GM12801 (cell line): ENCODE results near the gene CHKB.

ENCODE experiments used
- TF ChIP-seq, protein P1 (sequence below): IDR thresholded peaks from one replicate; pipeline ENCODE4 v1.5.1; 2011; ENCODE audit warnings: control low read depth; ENCODE audit not compliant: insufficient read length; ENCODE audit errors: extremely low read depth

Gene CHKB

DNA sequence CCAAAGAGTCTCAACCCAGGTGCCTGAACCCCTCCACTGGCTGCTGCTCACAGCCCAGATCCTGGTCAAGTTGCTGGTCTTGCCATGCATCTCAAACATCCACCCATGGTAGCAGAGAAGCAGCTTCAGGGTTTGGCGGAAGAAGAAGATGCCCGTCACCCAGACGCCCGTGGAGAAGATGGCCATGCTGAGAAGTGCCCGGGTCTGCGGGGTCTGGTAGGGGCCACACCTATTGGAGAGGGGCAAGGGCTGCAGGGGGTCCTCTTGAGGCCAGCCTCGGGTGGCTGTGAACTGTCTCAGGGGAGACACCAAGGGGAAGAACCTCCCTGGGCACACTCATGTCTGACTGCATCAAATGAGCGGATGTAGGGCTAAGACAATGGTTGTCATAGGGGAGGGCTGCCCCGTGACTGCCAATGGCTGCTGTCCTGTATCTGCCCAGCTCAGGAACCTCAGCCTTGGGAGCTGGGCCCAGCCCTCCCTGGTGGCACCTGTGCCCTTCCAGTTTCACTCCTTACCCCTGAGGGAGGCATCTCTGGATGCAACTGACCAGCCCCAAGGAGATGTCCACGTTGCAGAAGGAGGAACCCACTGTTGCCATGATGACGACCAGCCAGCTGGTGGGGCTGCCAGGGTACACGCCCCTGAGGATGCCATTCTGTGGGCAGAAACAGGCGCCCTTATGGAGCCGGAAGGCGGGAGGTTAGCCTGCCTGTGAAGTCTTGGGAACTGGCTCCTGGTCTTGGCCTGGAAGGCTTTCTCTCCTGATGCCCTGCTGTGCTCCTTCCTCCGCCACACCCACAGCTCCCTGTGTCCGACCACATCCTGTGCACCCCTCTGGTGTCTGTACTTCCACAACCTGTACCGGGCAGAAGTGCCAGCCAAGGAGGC, 5.6 kb downstream of the CHKB start:
- TF ChIP-seq, protein P1, sequence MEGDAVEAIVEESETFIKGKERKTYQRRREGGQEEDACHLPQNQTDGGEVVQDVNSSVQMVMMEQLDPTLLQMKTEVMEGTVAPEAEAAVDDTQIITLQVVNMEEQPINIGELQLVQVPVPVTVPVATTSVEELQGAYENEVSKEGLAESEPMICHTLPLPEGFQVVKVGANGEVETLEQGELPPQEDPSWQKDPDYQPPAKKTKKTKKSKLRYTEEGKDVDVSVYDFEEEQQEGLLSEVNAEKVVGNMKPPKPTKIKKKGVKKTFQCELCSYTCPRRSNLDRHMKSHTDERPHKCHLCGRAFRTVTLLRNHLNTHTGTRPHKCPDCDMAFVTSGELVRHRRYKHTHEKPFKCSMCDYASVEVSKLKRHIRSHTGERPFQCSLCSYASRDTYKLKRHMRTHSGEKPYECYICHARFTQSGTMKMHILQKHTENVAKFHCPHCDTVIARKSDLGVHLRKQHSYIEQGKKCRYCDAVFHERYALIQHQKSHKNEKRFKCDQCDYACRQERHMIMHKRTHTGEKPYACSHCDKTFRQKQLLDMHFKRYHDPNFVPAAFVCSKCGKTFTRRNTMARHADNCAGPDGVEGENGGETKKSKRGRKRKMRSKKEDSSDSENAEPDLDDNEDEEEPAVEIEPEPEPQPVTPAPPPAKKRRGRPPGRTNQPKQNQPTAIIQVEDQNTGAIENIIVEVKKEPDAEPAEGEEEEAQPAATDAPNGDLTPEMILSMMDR: no peak

DNA sequence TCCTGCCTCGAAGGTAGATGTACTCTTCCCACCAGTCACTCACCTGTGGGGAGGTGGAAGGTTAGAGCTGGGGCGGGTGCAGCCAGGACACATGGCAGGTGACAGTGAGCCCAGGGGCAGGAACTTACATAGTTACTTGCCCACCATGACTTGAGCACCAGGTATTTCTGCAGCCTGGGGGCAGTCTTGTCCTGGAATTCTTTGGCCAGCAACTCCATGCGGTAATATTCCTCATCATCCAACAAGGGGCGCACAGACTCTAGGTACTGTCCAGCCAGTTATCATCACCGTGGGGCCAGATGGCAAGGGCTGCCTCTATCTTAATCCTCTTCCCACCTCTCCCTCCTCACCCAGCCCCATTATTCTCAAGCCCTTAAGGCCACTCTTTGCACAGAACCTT, 6.6 kb downstream of the CHKB start:
- TF ChIP-seq, protein P1: no peak

DNA sequence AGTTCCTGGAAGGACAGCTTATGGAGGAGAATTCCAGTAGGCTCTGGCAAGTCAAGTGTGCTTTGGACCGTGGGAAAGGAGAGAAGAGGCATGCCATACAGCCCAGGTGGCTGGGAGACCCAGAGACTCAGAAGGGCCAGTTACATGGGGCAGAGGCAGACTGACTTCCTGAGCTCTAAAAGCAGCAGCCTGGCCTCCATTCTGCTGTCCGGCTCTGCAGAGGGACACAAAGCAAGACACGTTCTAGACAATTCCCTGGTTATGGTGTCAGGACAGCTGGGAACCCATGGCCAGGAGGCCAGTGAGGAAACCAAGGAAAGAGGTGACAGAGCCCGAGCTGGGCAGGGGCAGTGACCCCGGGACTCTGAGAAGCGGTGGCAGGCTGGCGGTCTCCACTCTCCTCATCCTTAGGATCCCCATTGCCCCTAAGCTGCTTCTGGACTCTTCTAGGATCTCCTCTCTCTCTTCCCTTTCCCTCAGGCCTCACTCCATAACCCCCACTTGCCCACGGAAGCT, 7.2 kb downstream of the CHKB start:
- TF ChIP-seq, protein P1: no peak

DNA sequence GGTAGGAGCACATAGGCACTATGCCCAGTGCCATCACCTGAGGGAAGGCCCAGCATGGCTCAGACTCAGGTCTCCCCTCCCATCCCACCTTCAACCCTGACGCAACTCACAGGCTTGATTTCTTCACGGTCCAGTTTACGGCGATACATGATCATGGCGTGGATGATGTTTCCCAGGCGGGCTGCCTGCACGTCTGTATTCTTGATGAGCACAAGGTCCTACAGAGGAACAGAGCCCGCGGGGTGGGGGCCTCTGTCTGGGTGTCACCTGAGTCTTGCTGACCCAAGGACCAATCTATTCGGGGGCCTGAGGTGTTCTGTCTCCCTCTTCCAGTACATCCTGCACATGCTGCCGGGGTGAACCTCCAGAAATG, 8.3 kb downstream of the CHKB start:
- TF ChIP-seq, protein P1: no peak

DNA sequence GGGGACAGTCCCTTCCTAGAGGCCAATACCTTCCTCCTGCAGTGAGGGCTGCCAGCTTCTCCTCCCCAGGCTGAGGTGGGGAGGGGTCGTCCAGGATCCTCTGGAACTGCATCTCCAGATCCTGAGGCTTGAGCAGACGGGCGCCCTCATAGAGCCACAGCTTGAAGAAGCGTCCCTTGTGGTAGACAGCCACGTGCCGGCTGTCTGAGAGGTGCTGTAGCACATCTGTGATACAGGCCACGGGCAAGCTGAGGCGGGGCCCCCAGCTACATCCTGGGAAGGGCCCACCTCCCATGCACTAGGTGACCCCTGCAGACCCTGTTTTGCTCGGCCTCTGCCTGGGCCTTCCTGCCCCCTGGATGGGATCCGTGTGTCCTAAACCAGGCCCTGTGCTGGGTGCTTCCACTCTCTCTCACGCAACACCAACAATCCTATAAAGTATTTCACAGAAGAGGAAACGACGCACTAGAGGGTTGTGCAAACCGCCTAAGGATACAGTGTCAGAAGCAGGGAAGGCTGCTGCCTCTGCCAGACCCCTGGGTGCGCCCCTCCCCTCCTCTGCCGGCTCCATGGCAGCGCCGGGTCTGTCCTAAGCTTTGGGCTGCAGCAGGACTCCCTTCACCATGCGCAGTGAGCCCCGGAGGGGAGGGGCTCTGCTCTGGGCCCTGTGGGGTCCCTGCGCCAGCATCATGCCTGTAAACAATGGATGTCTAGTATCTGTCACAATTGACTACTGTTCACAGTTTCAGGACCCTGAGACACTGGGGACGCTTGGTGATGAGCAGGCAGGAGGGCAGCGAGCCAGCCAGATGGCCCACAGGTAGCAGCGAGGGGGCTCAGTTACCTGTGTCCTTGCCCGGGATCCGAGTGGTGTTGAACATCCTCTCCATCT, 8.9 kb downstream of the CHKB start:
- TF ChIP-seq, protein P1: no peak

DNA sequence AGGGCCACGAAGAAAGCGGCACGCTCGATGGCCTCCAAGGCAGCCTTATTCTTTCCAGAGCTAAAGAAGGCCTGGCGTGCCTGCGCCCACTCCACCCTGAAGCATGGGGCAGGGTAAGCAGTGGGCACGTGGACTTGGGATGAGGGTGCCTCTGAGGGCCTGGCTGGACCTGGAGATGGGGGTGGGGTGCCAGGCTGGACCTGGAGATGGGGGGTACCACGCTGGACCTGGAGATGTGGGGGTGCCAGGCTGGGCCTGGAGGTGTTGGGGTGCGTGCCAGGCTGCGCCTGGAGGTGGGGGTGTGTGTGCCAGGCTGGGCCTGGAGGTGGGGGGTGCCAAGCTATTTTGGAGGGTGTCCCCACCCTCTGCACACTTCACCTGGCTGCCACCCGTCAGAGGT, 9.7 kb downstream of the CHKB start:
- TF ChIP-seq, protein P1: no peak

DNA sequence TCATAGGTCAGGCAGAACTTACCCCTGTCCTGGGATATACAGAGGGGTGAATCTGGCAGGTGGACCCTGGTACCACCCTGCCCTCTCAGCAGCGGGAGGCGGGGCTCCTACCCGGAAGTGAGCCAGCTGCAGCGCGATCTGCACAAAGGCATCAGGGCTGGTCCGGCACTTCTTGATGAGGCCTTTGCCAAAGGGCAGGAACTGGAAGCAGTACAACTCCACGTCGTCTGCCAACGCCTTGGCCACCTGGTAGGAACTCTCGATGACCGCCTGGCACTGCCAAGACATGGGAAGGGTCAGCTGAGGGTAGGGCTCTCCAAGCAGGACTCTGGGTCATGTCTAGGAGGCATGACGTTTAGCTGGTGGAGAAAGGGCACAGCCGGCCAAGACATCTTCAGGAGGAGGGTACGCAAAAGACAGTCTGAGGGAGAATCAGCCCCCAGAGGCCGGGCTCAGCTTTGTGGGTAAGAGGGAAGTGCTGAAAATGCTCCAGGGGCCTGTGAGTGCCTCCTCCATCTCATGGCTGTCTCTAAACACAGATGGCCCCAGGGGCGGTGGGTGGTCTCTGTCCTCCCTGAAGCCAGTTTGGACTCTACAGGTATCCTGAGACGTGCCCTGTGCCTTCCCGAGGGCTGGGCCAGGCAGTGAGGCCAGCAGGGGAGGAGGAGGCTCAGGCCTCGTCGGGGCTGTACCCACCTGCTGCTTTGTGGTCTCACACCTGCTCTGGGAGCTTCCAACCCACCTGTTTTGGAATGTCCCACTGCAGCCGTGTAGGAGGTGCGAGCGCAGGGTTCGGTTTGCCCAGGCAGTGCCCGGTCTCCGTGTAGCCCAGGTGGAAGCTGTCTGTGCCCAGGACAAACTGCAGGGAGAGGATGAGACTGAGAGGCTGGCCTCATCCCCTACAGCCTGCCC, 11.1 kb downstream of the CHKB start:
- TF ChIP-seq, protein P1: no peak
